ENCODE measurements around the gene BDKRB1.

BDKRB1 gene

DNA sequence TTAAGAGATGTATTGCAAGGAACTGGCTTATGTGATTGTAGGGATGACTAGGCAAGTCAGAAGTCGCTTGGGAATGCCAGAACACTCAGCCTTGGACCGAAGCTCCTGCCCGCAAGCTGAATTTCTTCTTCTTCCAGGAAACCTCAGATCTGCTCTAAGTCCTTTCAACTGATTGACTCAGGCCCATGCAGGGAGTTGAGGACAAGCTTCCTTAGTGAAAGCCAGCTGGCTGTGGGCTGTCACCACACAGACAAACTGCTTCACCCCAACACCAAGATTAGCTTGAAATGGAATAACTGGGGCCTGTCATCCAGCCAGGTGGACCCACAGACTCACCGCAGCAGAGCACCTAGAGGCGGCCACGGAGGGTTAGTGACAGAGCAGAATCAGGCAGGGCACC, 26.7 kb upstream of the BDKRB1 start:
- TF ChIP-seq ESRRG (CRISPR knock-in tag; IDR thresholded peaks at IDR 0.05), result no peak
- no peak for TF ChIP-seq ISL1 (CRISPR knock-in tag; IDR thresholded peaks at IDR 0.05)
- TF ChIP-seq ZNF8 (CRISPR knock-in tag; IDR thresholded peaks at IDR 0.05), result no peak
- TF ChIP-seq CSRNP3 (CRISPR knock-in tag; IDR thresholded peaks at IDR 0.05), result no peak
- no peak for TF ChIP-seq SNAI2 (CRISPR knock-in tag; IDR thresholded peaks at IDR 0.05)
- TF ChIP-seq, protein P1, sequence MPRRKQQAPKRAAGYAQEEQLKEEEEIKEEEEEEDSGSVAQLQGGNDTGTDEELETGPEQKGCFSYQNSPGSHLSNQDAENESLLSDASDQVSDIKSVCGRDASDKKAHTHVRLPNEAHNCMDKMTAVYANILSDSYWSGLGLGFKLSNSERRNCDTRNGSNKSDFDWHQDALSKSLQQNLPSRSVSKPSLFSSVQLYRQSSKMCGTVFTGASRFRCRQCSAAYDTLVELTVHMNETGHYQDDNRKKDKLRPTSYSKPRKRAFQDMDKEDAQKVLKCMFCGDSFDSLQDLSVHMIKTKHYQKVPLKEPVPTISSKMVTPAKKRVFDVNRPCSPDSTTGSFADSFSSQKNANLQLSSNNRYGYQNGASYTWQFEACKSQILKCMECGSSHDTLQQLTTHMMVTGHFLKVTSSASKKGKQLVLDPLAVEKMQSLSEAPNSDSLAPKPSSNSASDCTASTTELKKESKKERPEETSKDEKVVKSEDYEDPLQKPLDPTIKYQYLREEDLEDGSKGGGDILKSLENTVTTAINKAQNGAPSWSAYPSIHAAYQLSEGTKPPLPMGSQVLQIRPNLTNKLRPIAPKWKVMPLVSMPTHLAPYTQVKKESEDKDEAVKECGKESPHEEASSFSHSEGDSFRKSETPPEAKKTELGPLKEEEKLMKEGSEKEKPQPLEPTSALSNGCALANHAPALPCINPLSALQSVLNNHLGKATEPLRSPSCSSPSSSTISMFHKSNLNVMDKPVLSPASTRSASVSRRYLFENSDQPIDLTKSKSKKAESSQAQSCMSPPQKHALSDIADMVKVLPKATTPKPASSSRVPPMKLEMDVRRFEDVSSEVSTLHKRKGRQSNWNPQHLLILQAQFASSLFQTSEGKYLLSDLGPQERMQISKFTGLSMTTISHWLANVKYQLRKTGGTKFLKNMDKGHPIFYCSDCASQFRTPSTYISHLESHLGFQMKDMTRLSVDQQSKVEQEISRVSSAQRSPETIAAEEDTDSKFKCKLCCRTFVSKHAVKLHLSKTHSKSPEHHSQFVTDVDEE (CRISPR knock-in tag; IDR thresholded peaks at IDR 0.05), result no peak
- no peak for TF ChIP-seq BACH2 (CRISPR knock-in tag; IDR thresholded peaks at IDR 0.05; ENCODE audit: borderline replicate concordance)
- no peak for ATAC-seq

GRCh38 chr14:96231056-96231455, 25.0 kb upstream of the BDKRB1 start:
- ATAC-seq, result no peak
- no peak for TF ChIP-seq CREB5 (CRISPR knock-in tag; IDR thresholded peaks at IDR 0.05; ENCODE audit: low read depth)
- no peak for TF ChIP-seq ZNF8 (CRISPR knock-in tag; IDR thresholded peaks at IDR 0.05)
- no peak for TF ChIP-seq POU6F1 (CRISPR knock-in tag; IDR thresholded peaks at IDR 0.05; ENCODE audit: borderline replicate concordance, low read depth)
- TF ChIP-seq ESRRG (CRISPR knock-in tag; IDR thresholded peaks at IDR 0.05), result no peak
- TF ChIP-seq OSR1 (CRISPR knock-in tag; IDR thresholded peaks at IDR 0.05), result no peak
- TF ChIP-seq, protein P1 (CRISPR knock-in tag; IDR thresholded peaks at IDR 0.05), result no peak

GRCh38 chr14:96231526-96232130, 24.4 kb upstream of the BDKRB1 start:
- ATAC-seq, result no peak
- TF ChIP-seq OSR1 (CRISPR knock-in tag; IDR thresholded peaks at IDR 0.05) (no peak), SNAI2 (CRISPR knock-in tag; IDR thresholded peaks at IDR 0.05) (no peak), ZFP3 (CRISPR knock-in tag; IDR thresholded peaks at IDR 0.05) (no peak), ARNTL (CRISPR knock-in tag; IDR thresholded peaks at IDR 0.05; ENCODE audit: borderline replicate concordance, low read depth) (no peak), ISL1 (CRISPR knock-in tag; IDR thresholded peaks at IDR 0.05) (no peak), CSDC2 (CRISPR knock-in tag; IDR thresholded peaks at IDR 0.05) (no peak), RARB (CRISPR knock-in tag; IDR thresholded peaks at IDR 0.05) (no peak), ESRRG (CRISPR knock-in tag; IDR thresholded peaks at IDR 0.05) (no peak), PPARA (CRISPR knock-in tag; IDR thresholded peaks at IDR 0.05; ENCODE audit: borderline replicate concordance) (no peak), BACH2 (CRISPR knock-in tag; IDR thresholded peaks at IDR 0.05; ENCODE audit: borderline replicate concordance) (no peak), POU6F1 (CRISPR knock-in tag; IDR thresholded peaks at IDR 0.05; ENCODE audit: borderline replicate concordance, low read depth) (no peak), TCF4 (CRISPR knock-in tag; IDR thresholded peaks at IDR 0.05; ENCODE audit: borderline replicate concordance) (no peak), ZNF8 (CRISPR knock-in tag; IDR thresholded peaks at IDR 0.05) (no peak), ZC3H10 (CRISPR knock-in tag; IDR thresholded peaks at IDR 0.05) (no peak), ZNF70 (CRISPR knock-in tag; IDR thresholded peaks at IDR 0.05) (no peak)
- TF ChIP-seq, protein P1 (CRISPR knock-in tag; IDR thresholded peaks at IDR 0.05), result no peak
- TF ChIP-seq, protein P2, sequence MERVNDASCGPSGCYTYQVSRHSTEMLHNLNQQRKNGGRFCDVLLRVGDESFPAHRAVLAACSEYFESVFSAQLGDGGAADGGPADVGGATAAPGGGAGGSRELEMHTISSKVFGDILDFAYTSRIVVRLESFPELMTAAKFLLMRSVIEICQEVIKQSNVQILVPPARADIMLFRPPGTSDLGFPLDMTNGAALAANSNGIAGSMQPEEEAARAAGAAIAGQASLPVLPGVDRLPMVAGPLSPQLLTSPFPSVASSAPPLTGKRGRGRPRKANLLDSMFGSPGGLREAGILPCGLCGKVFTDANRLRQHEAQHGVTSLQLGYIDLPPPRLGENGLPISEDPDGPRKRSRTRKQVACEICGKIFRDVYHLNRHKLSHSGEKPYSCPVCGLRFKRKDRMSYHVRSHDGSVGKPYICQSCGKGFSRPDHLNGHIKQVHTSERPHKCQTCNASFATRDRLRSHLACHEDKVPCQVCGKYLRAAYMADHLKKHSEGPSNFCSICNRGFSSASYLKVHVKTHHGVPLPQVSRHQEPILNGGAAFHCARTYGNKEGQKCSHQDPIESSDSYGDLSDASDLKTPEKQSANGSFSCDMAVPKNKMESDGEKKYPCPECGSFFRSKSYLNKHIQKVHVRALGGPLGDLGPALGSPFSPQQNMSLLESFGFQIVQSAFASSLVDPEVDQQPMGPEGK (CRISPR knock-in tag; IDR thresholded peaks at IDR 0.05; ENCODE audit: borderline replicate concordance), result no peak
